RWPE1 (cell line): Measurements from ENCODE around the gene PSAP.

Experiments
- CTCF ChIA-PET: fragments of 350-600 bp; sonication (Branson Sonifier 250); formaldehyde crosslinking; extraction: SDS; loops from one replicate; lab custom pipeline; 2021; lab: Yijun Ruan, JAX
- POLR2A ChIA-PET: fragments of 400-600 bp; formaldehyde crosslinking; extraction: SDS; loops from one replicate; lab custom pipeline; 2020; ENCODE audit warnings: antibody characterized with exemption; ENCODE audit not compliant: low non-redundant PET; lab: Yijun Ruan, JAX
- DNase-seq: peaks from one replicate; pipeline ENCODE4 v3.0.0; 2012; ENCODE audit warnings: low spot score
- H3K27ac ChIP-seq: fragments of 450-650 bp; 2 replicates; pipeline ENCODE4 v1.5.1; 2017
- CTCF ChIP-seq: fragments of 450-650 bp; conservative IDR thresholded peaks from 2 replicates; pipeline ENCODE4 v1.5.1; 2017; ENCODE audit warnings: low read depth, mild to moderate bottlenecking

Gene PSAP

GRCh38 chr10:71773221-71773971, 77.7 kb downstream of the PSAP start, which contains the start of gene VSIR:
Gene VSIR (minus strand): TSS chr10:71773520. CDS start chr10:71773439, 81 bp downstream.
- peak; percentile 93 for TF ChIP-seq CTCF
- peak within 1 kb of the TSS; percentile 82 for H3K27ac ChIP-seq
- ChIA-PET POLR2A (interaction anchor here (0.6 to 2.1 kb wide), 5 partner anchors 9 to 467 kb away, joined by 3 to 9 read pairs (median 4); partner anchors contain the start of gene PSAP), CTCF (interaction anchor here (0.6 to 2.6 kb wide), 19 partner anchors 9 to 203 kb away, joined by 3 to 20 read pairs (median 6); no protein-coding TSS in a partner anchor)
- DNase-seq = peak; percentile 93

- TF ChIP-seq CTCF = no peak
- CTCF ChIA-PET = interaction anchor here (0.6 to 2.6 kb wide), 18 partner anchors 8 to 202 kb away, joined by 3 to 20 read pairs (median 6); no protein-coding TSS in a partner anchor
- POLR2A ChIA-PET = interaction anchor here (0.6 to 2.1 kb wide), 4 partner anchors 8 to 467 kb away, joined by 3 to 9 read pairs (median 6); no protein-coding TSS in a partner anchor
- DNase-seq = no peak
- H3K27ac ChIP-seq = peak overlapping the region; percentile 82
Observed at GRCh38 chr10:71772832-71773220, 78.2 kb downstream of the PSAP start.

GRCh38 chr10:71771821-71772617, 79.0 kb downstream of the PSAP start:
- DNase-seq = peak; percentile 67
- ChIA-PET CTCF (interaction anchor here (0.5 to 2.6 kb wide), 8 partner anchors 15 to 488 kb away, joined by 3 to 20 read pairs (median 6); no protein-coding TSS in a partner anchor), POLR2A (no interaction called here)
- peak overlapping the region; percentile 82 for H3K27ac ChIP-seq
- TF ChIP-seq CTCF = no peak

DNA sequence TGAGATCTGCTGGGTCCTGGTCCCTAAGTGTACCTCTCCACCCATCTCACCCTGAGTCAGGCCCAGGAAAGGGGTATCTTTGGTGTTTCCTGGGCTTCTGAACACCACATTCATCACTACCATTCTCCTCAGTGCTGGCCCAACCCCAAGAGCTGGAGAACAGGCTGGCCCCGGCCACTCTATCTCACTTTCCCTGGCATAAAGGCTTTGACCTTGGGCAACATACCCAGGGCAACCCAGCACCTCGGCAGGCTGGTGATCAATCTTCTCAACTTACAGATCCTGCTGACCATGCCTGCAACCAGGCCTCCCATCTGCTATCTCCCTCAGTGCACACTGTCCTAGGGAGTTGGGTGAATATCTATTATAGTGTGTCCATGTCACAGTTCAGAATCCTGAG, 79.8 kb downstream of the PSAP start:
- ChIA-PET CTCF (interaction anchor here (0.5 to 0.9 kb wide), 2 partner anchors 41 to 489 kb away, joined by 3 read pairs; no protein-coding TSS in a partner anchor), POLR2A (no interaction called here)
- DNase-seq = no peak
- H3K27ac ChIP-seq = peak overlapping the region; percentile 82
- no peak for TF ChIP-seq CTCF

- peak overlapping the region; percentile 82 for H3K27ac ChIP-seq
- POLR2A ChIA-PET = no interaction called here
- CTCF ChIA-PET = interaction anchor here (0.9 kb wide), 1 partner anchor 489 kb away, joined by 3 read pairs; no protein-coding TSS in a partner anchor
- TF ChIP-seq CTCF = no peak
- DNase-seq = no peak
Observed at GRCh38 chr10:71770789-71771188, 80.3 kb downstream of the PSAP start.

GRCh38 chr10:71770255-71770654, 80.8 kb downstream of the PSAP start:
- DNase-seq = no peak
- H3K27ac ChIP-seq = peak overlapping the region; percentile 82
- POLR2A ChIA-PET = no interaction called here
- CTCF ChIA-PET = interaction anchor here (0.5 kb wide), 1 partner anchor 391 kb away, joined by 3 read pairs; no protein-coding TSS in a partner anchor
- no peak for TF ChIP-seq CTCF
